GM12878 (cell line): ENCODE measurements around the gene SORCS2. TPM values are rescaled to one million over a fixed set of nuclear protein-coding genes. Genes with fewer than 3 reads are reported as not detected.

Source experiments
- ATAC-seq: fragments of 200-7000 bp; cut with Tn5 transposase; 3 replicates; pipeline ENCODE4 v1.9.1; 2020; ENCODE audit warnings: mild to moderate bottlenecking, moderate library complexity
- BruUV-seq: library from RNA; stranded (reverse); fragments of 400-500 nt; replicated peaks from 2 replicates; lab custom pipeline; 2021; lab: Mats Ljungman, UMichigan
- CTCF ChIA-PET: fragments of 300-600 bp; sonication (Branson Sonifier 250); formaldehyde crosslinking; extraction: SDS; loops from one replicate; lab custom pipeline; 2021; ENCODE audit warnings: inconsistent platforms; lab: Yijun Ruan, JAX
- POLR2A ChIA-PET: fragments of 350-600 bp; formaldehyde crosslinking; extraction: SDS; loops from one replicate; lab custom pipeline; 2021; ENCODE audit warnings: inconsistent platforms; lab: Charles Lee
- RAD21 ChIA-PET: fragments of 300-600 bp; sonication (Branson Sonifier 250); formaldehyde crosslinking; loops from one replicate; lab custom pipeline; 2023; ENCODE audit warnings: antibody characterized with exemption; ENCODE audit not compliant: unreplicated experiment; lab: Charles Lee
- SMC1A ChIA-PET: fragments of 300-600 bp; sonication (Branson Sonifier 250); formaldehyde crosslinking; loops from one replicate; lab custom pipeline; 2023; ENCODE audit not compliant: unreplicated experiment, uncharacterized antibody; lab: Charles Lee
- DNase-seq: peaks from one replicate; pipeline ENCODE4 v3.0.0-alpha.2; 2011; ENCODE audit warnings: low read depth, low spot score
- FAIRE-seq: peaks from 3 replicates; lab custom pipeline; 2011; peaks lifted over from hg19 to GRCh38; lab: Jason Lieb, UNC
- H2AFZ ChIP-seq: 2 replicates; pipeline ENCODE4 v1.6.0; 2011; ENCODE audit warnings: low read depth, low read length, control low read depth; ENCODE audit not compliant: control insufficient read depth
- H3K27ac ChIP-seq: 2 replicates; pipeline ENCODE4 v1.5.1; 2011; ENCODE audit warnings: control low read depth; ENCODE audit not compliant: control insufficient read depth, insufficient read depth
- H3K27me3 ChIP-seq, 2 experiments: replicated peaks in 1 of 2; 2 replicates each; pipeline versions ENCODE4 v1.6.0 to v1.6.1; 2011; ENCODE audit warnings: low read length in 1 of 2; ENCODE audit not compliant: control insufficient read depth in 2 of 2, insufficient read depth in 2 of 2
- H3K36me3 ChIP-seq, 2 experiments: 2 replicates each; pipeline ENCODE4 v1.5.1; 2011; ENCODE audit warnings: low read length in 1 of 2; ENCODE audit not compliant: control insufficient read depth in 2 of 2, insufficient read depth in 2 of 2
- H3K4me1 ChIP-seq: 2 replicates; pipeline ENCODE4 v1.6.1; 2011; ENCODE audit warnings: mild to moderate bottlenecking, low read length, moderate library complexity, mixed read lengths; ENCODE audit not compliant: control insufficient read depth, insufficient read depth
- H3K4me2 ChIP-seq: 2 replicates; pipeline ENCODE4 v1.6.0; 2011; ENCODE audit warnings: control low read depth; ENCODE audit not compliant: control insufficient read depth, insufficient read depth
- H3K4me3 ChIP-seq: fragments of 200-600 bp; sonication (generic); 2 replicates; pipeline ENCODE4 v1.5.1; 2016
- H3K79me2 ChIP-seq: 2 replicates; pipeline ENCODE4 v1.6.0; 2011; ENCODE audit warnings: low read length; ENCODE audit not compliant: control insufficient read depth, insufficient read depth
- H3K9ac ChIP-seq: 2 replicates; pipeline ENCODE4 v1.8.0; 2011; ENCODE audit warnings: low read length, control low read depth, mixed read lengths; ENCODE audit not compliant: control insufficient read depth, insufficient read depth
- H3K9me3 ChIP-seq: replicated peaks from 3 replicates; pipeline ENCODE4 v1.5.1; 2011; ENCODE audit warnings: mild to moderate bottlenecking, low read length; ENCODE audit not compliant: control insufficient read depth, insufficient read depth
- H4K20me1 ChIP-seq: 2 replicates; pipeline ENCODE4 v1.6.0; 2011; ENCODE audit not compliant: control insufficient read depth, insufficient read depth
- ATF2 ChIP-seq: IDR thresholded peaks from 2 replicates; pipeline ENCODE4 v1.6.1; 2012; ENCODE audit warnings: low read length, inconsistent platforms
- CEBPB ChIP-seq, 2 experiments: fragments of 150-350 bp in 1 of 2; IDR thresholded peaks; 2 replicates each; pipeline ENCODE4 v1.6.1; 2012 to 2014; ENCODE audit warnings: low read depth in 2 of 2, low read length in 2 of 2, borderline replicate concordance in 1 of 2, inconsistent platforms in 1 of 2
- CHD1 ChIP-seq: IDR thresholded peaks from 2 replicates; pipeline ENCODE4 v1.6.1; 2012; ENCODE audit warnings: low read depth, low read length, improper control_type of control experiment
- HDGF ChIP-seq: fragments of 450-650 bp; IDR thresholded peaks from 2 replicates; pipeline ENCODE4 v1.6.1; 2016; ENCODE audit warnings: antibody characterized with exemption
- KAT2A ChIP-seq: conservative IDR thresholded peaks from 2 replicates; pipeline ENCODE4 v1.6.1; 2011; ENCODE audit warnings: low read depth, low read length; ENCODE audit not compliant: control insufficient read depth
- MLLT1 ChIP-seq: fragments of 450-650 bp; IDR thresholded peaks from 2 replicates; pipeline ENCODE4 v1.6.1; 2016; ENCODE audit warnings: mild to moderate bottlenecking
- NFYA ChIP-seq: IDR thresholded peaks from 2 replicates; pipeline ENCODE4 v1.6.1; 2011; ENCODE audit warnings: low read depth, mild to moderate bottlenecking, low read length, improper control_type of control experiment, borderline replicate concordance
- PML ChIP-seq: IDR thresholded peaks from 2 replicates; pipeline ENCODE4 v1.6.1; 2012; ENCODE audit warnings: low read length, inconsistent platforms
- RELA ChIP-seq: fragments of 450-650 bp; IDR thresholded peaks from 2 replicates; pipeline ENCODE4 v1.8.0; 2014; ENCODE audit warnings: borderline replicate concordance; ENCODE audit not compliant: partially characterized antibody
- TARDBP ChIP-seq: IDR thresholded peaks from 2 replicates; pipeline ENCODE4 v1.6.1; 2016; ENCODE audit warnings: borderline replicate concordance
- TCF3 ChIP-seq: IDR thresholded peaks from 2 replicates; pipeline ENCODE4 v1.6.1; 2012; ENCODE audit warnings: low read depth, mild to moderate bottlenecking, low read length, borderline replicate concordance; ENCODE audit not compliant: insufficient read depth
- USF1 ChIP-seq: IDR thresholded peaks from 2 replicates; pipeline ENCODE4 v1.6.1; 2011; ENCODE audit warnings: borderline replicate concordance, low read depth, mild to moderate bottlenecking, moderate library complexity, mixed read lengths, low read length; ENCODE audit not compliant: insufficient read depth; ENCODE audit errors: extremely low read length
- WRNIP1 ChIP-seq: IDR thresholded peaks from 2 replicates; pipeline ENCODE4 v1.6.1; 2011; ENCODE audit warnings: low read depth, low read length, improper control_type of control experiment, borderline replicate concordance
- YY1 ChIP-seq: IDR thresholded peaks from 2 replicates; pipeline ENCODE4 v1.6.1; 2011; ENCODE audit warnings: low read depth, mild to moderate bottlenecking, low read length
- ZZZ3 ChIP-seq: IDR thresholded peaks from 2 replicates; pipeline ENCODE4 v1.6.1; 2011; ENCODE audit warnings: low read depth; ENCODE audit not compliant: control insufficient read depth, insufficient read length
- WGBS: methylation state at CpG from one replicate; pipeline ENCODE4 v1.1.6; 2016; ENCODE audit warnings: low lambda C conversion rate; ENCODE audit not compliant: insufficient replicate concordance, insufficient coverage; ENCODE audit errors: missing lambda C conversion rate; 5-methylcytosine and 5-hydroxymethylcytosine counted together
- in situ Hi-C: fragments of 300-500 bp; cut with MboI; formaldehyde crosslinking; loops from 9 replicates; pipeline ENCODE4 v1.14.3; 2018; ENCODE audit warnings: mixed read lengths
- intact Hi-C: fragments of 100-400 bp; cut with micrococcal nuclease; formaldehyde crosslinking; loops from one replicate; pipeline ENCODE4 v1.14.2; 2022; ENCODE audit not compliant: unreplicated experiment
- polyA plus RNA-seq, 11 experiments: library from polyadenylated mRNA; depleted of rRNA in 4 of 11; unstranded in 6 of 11; stranded (reverse) in 5 of 11; fragments of >200 nt; fragmentation: Nextera tagmentation in 4 of 11; fragmentation: Illumina TruSeq in 1 of 11; extraction: Ambion mirVana in 4 of 11; extraction: Trizol in 1 of 11; gene quantifications; 1 replicate in 1 of 11; 2 replicates in 10 of 11; pipeline versions ENCODE4 v1.2.1 to v1.2.3, GENCODE V29; 2011 to 2016; ENCODE audit warnings: inconsistent platforms in 2 of 11, missing spikeins in 2 of 11, low read depth in 1 of 11
- total RNA-seq, 4 experiments: library from RNA; depleted of rRNA in 3 of 4; stranded (reverse); fragments of >200 nt in 3 of 4; fragmentation: Illumina TruSeq in 1 of 4; extraction: Trizol in 1 of 4; gene quantifications; 2 replicates each; pipeline versions ENCODE4 v1.2.1 to v1.2.3, GENCODE V29; 2013 to 2021
- TF ChIP-seq, protein P1 (sequence below): fragments of 450-650 bp; IDR thresholded peaks from 2 replicates; pipeline ENCODE4 v1.6.1; 2017; ENCODE audit warnings: antibody characterized with exemption, mild to moderate bottlenecking, moderate library complexity

Gene SORCS2
- total and polyA plus RNA-seq, 10 of the 15 experiments (the other 5 are each of a cell fraction or from before 2014, with no cell fraction given) = 0.01 to 0.15 (median 0.05) TPM; not detected in 5

GRCh38 chr4:7473081-7473480 lies 280.7 kb downstream of the SORCS2 start (continued):
- no peak for TF ChIP-seq USF1

DNA sequence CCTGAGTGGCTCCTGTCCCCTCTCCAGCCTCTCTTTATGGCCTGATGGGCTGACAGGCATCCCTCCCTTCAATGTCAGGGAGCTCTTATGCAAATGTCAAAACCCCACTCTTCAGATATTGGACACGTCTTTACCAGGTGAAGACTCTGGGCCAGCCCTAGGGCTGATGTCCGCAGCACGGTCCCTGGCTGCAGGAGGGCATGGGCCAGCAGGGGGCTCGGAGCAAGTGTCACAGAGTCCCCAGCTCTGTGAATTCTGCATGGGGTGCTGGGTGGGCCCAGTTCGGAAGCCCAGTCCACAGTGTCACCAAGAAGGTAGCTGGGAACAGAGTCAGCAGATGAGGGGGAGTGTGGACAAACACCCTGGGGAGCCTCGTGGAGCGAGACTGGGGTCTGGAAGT lies 282.0 kb downstream of the SORCS2 start:
- no peak for FAIRE-seq
- 27% methylated on average over 7 of the region's 7 CpGs for WGBS

More for the DNA sequence above, 282.0 kb downstream of the SORCS2 start:
- intact Hi-C loops (no loop called here), in situ Hi-C loops (no loop called here)
- Histone ChIP-seq H3K4me2 (no peak overlapping the region), H3K4me3 (no peak overlapping the region), H3K27me3 (no peaks in the 10 kb centered on the region; a peak in 2 of 4 replicates), H3K9me3 (no peaks in the 10 kb centered on the region), H3K4me1 (no peaks in the 10 kb centered on the region), H3K79me2 (no peaks in the 10 kb centered on the region), H3K27ac (no peak overlapping the region), H3K9ac (no peak overlapping the region), H3K36me3 (no peaks in the 10 kb centered on the region), H2AFZ (no peak overlapping the region), H4K20me1 (no peaks in the 10 kb centered on the region)
- ChIA-PET POLR2A (no interaction called here), SMC1A (no interaction called here), CTCF (no interaction called here), RAD21 (no interaction called here)
- DNase-seq = no peak
- ATAC-seq = no peak
- BruUV-seq = no TSS peak
- TF ChIP-seq NFYA (no peak), WRNIP1 (no peak), HDGF (no peak), RELA (no peak), MLLT1 (no peak), PML (no peak), TARDBP (no peak), YY1 (no peak), ATF2 (no peak), ZZZ3 (no peak), TCF3 (no peak), CEBPB (IDR thresholded peaks at IDR 0.05; ENCODE audit: borderline replicate concordance in 1 of 2, low read depth in 2 of 2, low read length in 2 of 2) (no peak), KAT2A (no peak), CHD1 (no peak)
- TF ChIP-seq, protein P1, sequence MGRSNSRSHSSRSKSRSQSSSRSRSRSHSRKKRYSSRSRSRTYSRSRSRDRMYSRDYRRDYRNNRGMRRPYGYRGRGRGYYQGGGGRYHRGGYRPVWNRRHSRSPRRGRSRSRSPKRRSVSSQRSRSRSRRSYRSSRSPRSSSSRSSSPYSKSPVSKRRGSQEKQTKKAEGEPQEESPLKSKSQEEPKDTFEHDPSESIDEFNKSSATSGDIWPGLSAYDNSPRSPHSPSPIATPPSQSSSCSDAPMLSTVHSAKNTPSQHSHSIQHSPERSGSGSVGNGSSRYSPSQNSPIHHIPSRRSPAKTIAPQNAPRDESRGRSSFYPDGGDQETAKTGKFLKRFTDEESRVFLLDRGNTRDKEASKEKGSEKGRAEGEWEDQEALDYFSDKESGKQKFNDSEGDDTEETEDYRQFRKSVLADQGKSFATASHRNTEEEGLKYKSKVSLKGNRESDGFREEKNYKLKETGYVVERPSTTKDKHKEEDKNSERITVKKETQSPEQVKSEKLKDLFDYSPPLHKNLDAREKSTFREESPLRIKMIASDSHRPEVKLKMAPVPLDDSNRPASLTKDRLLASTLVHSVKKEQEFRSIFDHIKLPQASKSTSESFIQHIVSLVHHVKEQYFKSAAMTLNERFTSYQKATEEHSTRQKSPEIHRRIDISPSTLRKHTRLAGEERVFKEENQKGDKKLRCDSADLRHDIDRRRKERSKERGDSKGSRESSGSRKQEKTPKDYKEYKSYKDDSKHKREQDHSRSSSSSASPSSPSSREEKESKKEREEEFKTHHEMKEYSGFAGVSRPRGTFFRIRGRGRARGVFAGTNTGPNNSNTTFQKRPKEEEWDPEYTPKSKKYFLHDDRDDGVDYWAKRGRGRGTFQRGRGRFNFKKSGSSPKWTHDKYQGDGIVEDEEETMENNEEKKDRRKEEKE = no peak
